Stimulated activated CD4-positive, alpha-beta T cell treated with anti-CD3 and anti-CD28 coated beads, TNF-alpha, amount 100 ng/mL, for 48 hours (primary cell): ENCODE measurements around the gene SLC30A3.
"Not testable (repeated sequence)": the region's sequence is repeated elsewhere in the genome, so short reads cannot be mapped to it uniquely, and the experiment has no call there.

ENCODE experiments used
- DNase-seq, 3 donors: peaks; one replicate each; pipeline ENCODE4 v3.0.0-alpha.2; 2020; ENCODE audit warnings: low read depth in 3 of 3

The SLC30A3 gene

GRCh38 chr2:27262379-27263286 lies at the start of gene SLC30A3:
Gene SLC30A3 (minus strand): TSS chr2:27263047. CDS start chr2:27262906, 141 bp downstream.
- DNase-seq, result peak; percentile 52 to 80 (median 56)

GRCh38 chr2:27312152-27312551 lies 49.3 kb upstream of the SLC30A3 start:
- no peak for DNase-seq

- no peak for DNase-seq
Measured at GRCh38 chr2:27309651-27310050, 46.8 kb upstream of the SLC30A3 start.

GRCh38 chr2:27308359-27308881 lies 45.6 kb upstream of the SLC30A3 start, which contains the start of gene UCN:
Gene UCN (minus strand): TSS chr2:27308445. CDS start chr2:27307895, 550 bp downstream.
- no peak for DNase-seq

- DNase-seq, result no peak
Measured at GRCh38 chr2:27307545-27308358, 44.9 kb upstream of the SLC30A3 start.

- DNase-seq, result no peak
Measured at GRCh38 chr2:27307287-27307544, 44.4 kb upstream of the SLC30A3 start.

- peak in 1 of 3 donors; percentile 22 for DNase-seq
Measured at GRCh38 chr2:27306573-27307286, 43.9 kb upstream of the SLC30A3 start.

GRCh38 chr2:27306136-27306535 lies 43.3 kb upstream of the SLC30A3 start:
- DNase-seq, result no peak

- no peak for DNase-seq
Measured at GRCh38 chr2:27305516-27305915, 42.7 kb upstream of the SLC30A3 start.

- DNase-seq, result no peak
Measured at GRCh38 chr2:27304488-27305240, 41.8 kb upstream of the SLC30A3 start.

GRCh38 chr2:27303093-27304025 lies 40.5 kb upstream of the SLC30A3 start:
- DNase-seq, result peak in 1 of 3 donors; percentile 49

- DNase-seq, result not testable (repeated sequence)
Measured at GRCh38 chr2:27300606-27301005, 37.8 kb upstream of the SLC30A3 start.

GRCh38 chr2:27298391-27299080 lies 35.7 kb upstream of the SLC30A3 start:
- DNase-seq, result no peak

- DNase-seq, result no peak
Measured at GRCh38 chr2:27297195-27297594, 34.3 kb upstream of the SLC30A3 start.

GRCh38 chr2:27296481-27296880 lies 33.6 kb upstream of the SLC30A3 start:
- no peak for DNase-seq

- DNase-seq, result no peak
Measured at GRCh38 chr2:27294928-27295327, 32.1 kb upstream of the SLC30A3 start.

GRCh38 chr2:27291865-27292264 lies 29.0 kb upstream of the SLC30A3 start:
- DNase-seq, result no peak

GRCh38 chr2:27290549-27290948 lies 27.7 kb upstream of the SLC30A3 start:
- DNase-seq, result no peak

GRCh38 chr2:27288610-27289009 lies 25.8 kb upstream of the SLC30A3 start:
- DNase-seq, result no peak
